ENCODE data around the gene CXCL11. TPM values are rescaled to one million over a fixed set of nuclear protein-coding genes. Genes with fewer than 3 reads are reported as not detected.

The CXCL11 gene
- total and polyA plus RNA-seq, 4 experiments from 2014 or later: not detected

- H3K9me3 ChIP-seq (ENCODE audit: control insufficient read depth in 1 of 2, low read length in 2 of 2): no peaks in the 10 kb centered on the region
- H3K4me3 ChIP-seq (ENCODE audit: low read length in 2 of 2): no peak overlapping the region
- no peaks in the 10 kb centered on the region for H3K36me3 ChIP-seq (ENCODE audit: insufficient read depth, low read length)
- Mint-ChIP-seq H3K4me1 (no peaks in the 10 kb centered on the region), H3K36me3 (no peaks in the 10 kb centered on the region), H3K4me3 (no peak overlapping the region), H3K9me3 (no peaks in the 10 kb centered on the region), H3K27ac (no peak overlapping the region), H3K27me3 (no peaks in the 10 kb centered on the region)
- POLR2A ChIA-PET (ENCODE audit: partially characterized antibody): no interaction called here
- no peak overlapping the region for H3K27ac ChIP-seq (ENCODE audit: low read depth, low read length)
- H3K27me3 ChIP-seq (ENCODE audit: insufficient read depth, low read length): no peaks in the 10 kb centered on the region
- intact Hi-C loops (cut with micrococcal nuclease): loop anchor here (1.0 kb wide), 3 partner anchors 72 to 172 kb away; no protein-coding TSS in a partner anchor
- DNase-seq: peak; percentile 61 to 67 (median 62)
- CTCF ChIA-PET (ENCODE audit: partially characterized antibody): interaction anchor here (1.0 to 3.2 kb wide), 13 partner anchors 9 to 172 kb away, joined by 3 to 49 read pairs (median 6); partner anchors contain the start of genes ART3 and SDAD1
- H3K4me1 ChIP-seq (ENCODE audit: insufficient read depth, low read length): no peaks in the 10 kb centered on the region
Measured at GRCh38 chr4:76067652-76068286, 31.9 kb upstream of the CXCL11 start.

- POLR2A ChIA-PET (ENCODE audit: partially characterized antibody): no interaction called here
- CTCF ChIA-PET (ENCODE audit: partially characterized antibody): interaction anchor here (0.7 to 3.2 kb wide), 11 partner anchors 8 to 171 kb away, joined by 3 to 49 read pairs (median 11); partner anchors contain the start of genes ART3 and SDAD1
- Histone ChIP-seq H3K36me3 (ENCODE audit: insufficient read depth, low read length) (no peaks in the 10 kb centered on the region), H3K9me3 (ENCODE audit: control insufficient read depth in 1 of 2, low read length in 2 of 2) (no peaks in the 10 kb centered on the region), H3K4me1 (ENCODE audit: insufficient read depth, low read length) (no peaks in the 10 kb centered on the region), H3K27me3 (ENCODE audit: insufficient read depth, low read length) (no peaks in the 10 kb centered on the region), H3K4me3 (ENCODE audit: low read length in 2 of 2) (no peak overlapping the region), H3K27ac (ENCODE audit: low read depth, low read length) (no peak overlapping the region)
- Mint-ChIP-seq H3K36me3 (no peaks in the 10 kb centered on the region), H3K9me3 (no peaks in the 10 kb centered on the region), H3K27me3 (no peaks in the 10 kb centered on the region), H3K4me1 (no peaks in the 10 kb centered on the region), H3K27ac (no peak overlapping the region), H3K4me3 (no peak overlapping the region)
- no peak for DNase-seq
- intact Hi-C loops (cut with micrococcal nuclease): no loop called here
Measured at GRCh38 chr4:76066546-76066945, 30.7 kb upstream of the CXCL11 start.

- Histone ChIP-seq H3K4me3 (ENCODE audit: low read length in 2 of 2) (no peak overlapping the region), H3K27me3 (ENCODE audit: insufficient read depth, low read length) (no peaks in the 10 kb centered on the region), H3K9me3 (ENCODE audit: control insufficient read depth in 1 of 2, low read length in 2 of 2) (no peaks in the 10 kb centered on the region), H3K36me3 (ENCODE audit: insufficient read depth, low read length) (no peaks in the 10 kb centered on the region), H3K27ac (ENCODE audit: low read depth, low read length) (no peak overlapping the region), H3K4me1 (ENCODE audit: insufficient read depth, low read length) (no peaks in the 10 kb centered on the region)
- no peaks in the 10 kb centered on the region for H3K27me3 Mint-ChIP-seq
- ChIA-PET POLR2A (ENCODE audit: partially characterized antibody) (no interaction called here), CTCF (ENCODE audit: partially characterized antibody) (interaction anchor here (0.9 to 3.6 kb wide), 6 partner anchors 8 to 166 kb away, joined by 3 to 26 read pairs (median 6); no protein-coding TSS in a partner anchor)
- no peak overlapping the region for H3K4me3 Mint-ChIP-seq
- DNase-seq: no peak
- no peak overlapping the region for H3K27ac Mint-ChIP-seq
- intact Hi-C loops (cut with micrococcal nuclease): no loop called here
- no peaks in the 10 kb centered on the region for H3K9me3 Mint-ChIP-seq
- no peaks in the 10 kb centered on the region for H3K36me3 Mint-ChIP-seq
- peaks cover 0 to 1% (median under 1%) of the 10 kb centered on the region in 4 donors for H3K4me1 Mint-ChIP-seq
Measured at GRCh38 chr4:76061982-76062381, 26.1 kb upstream of the CXCL11 start.

GRCh38 chr4:76061421-76061820, 25.6 kb upstream of the CXCL11 start:
- Mint-ChIP-seq H3K27ac (no peak overlapping the region), H3K36me3 (no peaks in the 10 kb centered on the region), H3K9me3 (no peaks in the 10 kb centered on the region), H3K4me1 (peaks cover 0 to 1% (median under 1%) of the 10 kb centered on the region in 4 donors), H3K4me3 (no peak overlapping the region), H3K27me3 (no peaks in the 10 kb centered on the region)
- intact Hi-C loops (cut with micrococcal nuclease): no loop called here
- Histone ChIP-seq H3K27ac (ENCODE audit: low read depth, low read length) (no peak overlapping the region), H3K27me3 (ENCODE audit: insufficient read depth, low read length) (no peaks in the 10 kb centered on the region), H3K9me3 (ENCODE audit: control insufficient read depth in 1 of 2, low read length in 2 of 2) (no peaks in the 10 kb centered on the region), H3K4me1 (ENCODE audit: insufficient read depth, low read length) (no peaks in the 10 kb centered on the region), H3K36me3 (ENCODE audit: insufficient read depth, low read length) (no peaks in the 10 kb centered on the region), H3K4me3 (ENCODE audit: low read length in 2 of 2) (no peak overlapping the region)
- POLR2A ChIA-PET (ENCODE audit: partially characterized antibody): no interaction called here
- DNase-seq: no peak
- CTCF ChIA-PET (ENCODE audit: partially characterized antibody): interaction anchor here (1.1 to 3.6 kb wide), 3 partner anchors 10 to 145 kb away, joined by 3 to 26 read pairs (median 13); no protein-coding TSS in a partner anchor

GRCh38 chr4:76060506-76060905, 24.6 kb upstream of the CXCL11 start:
- ChIA-PET POLR2A (ENCODE audit: partially characterized antibody) (no interaction called here), CTCF (ENCODE audit: partially characterized antibody) (interaction anchor here (3.6 kb wide), 1 partner anchor 64 kb away, joined by 26 read pairs; no protein-coding TSS in a partner anchor)
- Histone ChIP-seq H3K4me1 (ENCODE audit: insufficient read depth, low read length) (no peaks in the 10 kb centered on the region), H3K27me3 (ENCODE audit: insufficient read depth, low read length) (no peaks in the 10 kb centered on the region), H3K36me3 (ENCODE audit: insufficient read depth, low read length) (no peaks in the 10 kb centered on the region), H3K9me3 (ENCODE audit: control insufficient read depth in 1 of 2, low read length in 2 of 2) (no peaks in the 10 kb centered on the region), H3K4me3 (ENCODE audit: low read length in 2 of 2) (no peak overlapping the region), H3K27ac (ENCODE audit: low read depth, low read length) (no peak overlapping the region)
- intact Hi-C loops (cut with micrococcal nuclease): no loop called here
- Mint-ChIP-seq H3K27me3 (no peaks in the 10 kb centered on the region), H3K4me3 (no peak overlapping the region), H3K27ac (no peak overlapping the region), H3K9me3 (no peaks in the 10 kb centered on the region), H3K4me1 (peaks cover 0 to 1% (median under 1%) of the 10 kb centered on the region in 4 donors), H3K36me3 (no peaks in the 10 kb centered on the region)
- no peak for DNase-seq

- Mint-ChIP-seq H3K4me3 (no peak overlapping the region), H3K27me3 (no peaks in the 10 kb centered on the region), H3K9me3 (no peaks in the 10 kb centered on the region), H3K27ac (no peak overlapping the region), H3K36me3 (no peaks in the 10 kb centered on the region), H3K4me1 (peaks cover 0 to 1% (median under 1%) of the 10 kb centered on the region in 4 donors)
- no peak overlapping the region for H3K4me3 ChIP-seq (ENCODE audit: low read length in 2 of 2)
- H3K4me1 ChIP-seq (ENCODE audit: insufficient read depth, low read length): no peaks in the 10 kb centered on the region
- ChIA-PET CTCF (ENCODE audit: partially characterized antibody) (interaction anchor here (2.2 kb wide), 1 partner anchor 63 kb away, joined by 8 read pairs; no protein-coding TSS in a partner anchor), POLR2A (ENCODE audit: partially characterized antibody) (no interaction called here)
- no peaks in the 10 kb centered on the region for H3K27me3 ChIP-seq (ENCODE audit: insufficient read depth, low read length)
- no peak overlapping the region for H3K27ac ChIP-seq (ENCODE audit: low read depth, low read length)
- no peaks in the 10 kb centered on the region for H3K36me3 ChIP-seq (ENCODE audit: insufficient read depth, low read length)
- intact Hi-C loops (cut with micrococcal nuclease): no loop called here
- H3K9me3 ChIP-seq (ENCODE audit: control insufficient read depth in 1 of 2, low read length in 2 of 2): no peaks in the 10 kb centered on the region
- no peak for DNase-seq
Measured at GRCh38 chr4:76059750-76060149, 23.9 kb upstream of the CXCL11 start.

GRCh38 chr4:76058888-76059426, 23.1 kb upstream of the CXCL11 start:
- no peak overlapping the region for H3K27ac Mint-ChIP-seq
- peaks cover 0 to 1% of the 10 kb centered on the region in 2 donors for H3K27me3 Mint-ChIP-seq
- Histone ChIP-seq H3K4me1 (ENCODE audit: insufficient read depth, low read length) (no peaks in the 10 kb centered on the region), H3K36me3 (ENCODE audit: insufficient read depth, low read length) (no peaks in the 10 kb centered on the region), H3K27ac (ENCODE audit: low read depth, low read length) (no peak overlapping the region), H3K9me3 (ENCODE audit: control insufficient read depth in 1 of 2, low read length in 2 of 2) (no peaks in the 10 kb centered on the region), H3K4me3 (ENCODE audit: low read length in 2 of 2) (no peak overlapping the region), H3K27me3 (ENCODE audit: insufficient read depth, low read length) (no peaks in the 10 kb centered on the region)
- peaks cover 0 to 1% (median under 1%) of the 10 kb centered on the region in 4 donors for H3K4me1 Mint-ChIP-seq
- H3K4me3 Mint-ChIP-seq: no peak overlapping the region
- no peak for DNase-seq
- ChIA-PET CTCF (ENCODE audit: partially characterized antibody) (interaction anchor here (0.6 to 2.2 kb wide), 5 partner anchors 8 to 547 kb away, joined by 3 to 8 read pairs (median 4); no protein-coding TSS in a partner anchor), POLR2A (ENCODE audit: partially characterized antibody) (interaction anchor here (0.9 kb wide), 1 partner anchor 16 kb away, joined by 4 read pairs; the partner anchor contains the start of gene ART3)
- intact Hi-C loops (cut with micrococcal nuclease): no loop called here
- no peaks in the 10 kb centered on the region for H3K9me3 Mint-ChIP-seq
- no peaks in the 10 kb centered on the region for H3K36me3 Mint-ChIP-seq
